Activated B cell treated with CpG ODN at 0.5 μM for 24 hours (primary cell): Measurements from ENCODE around the gene STEAP1B. TPM values are rescaled to one million over a fixed set of nuclear protein-coding genes. Genes with fewer than 3 reads are reported as not detected.

Experiments used
- ATAC-seq: fragments of 200-7000 bp; cut with Tn5 transposase; one replicate; pipeline ENCODE4 v1.10.0; 2021; ENCODE audit warnings: low read depth, mild to moderate bottlenecking, moderate library complexity
- CTCF ChIA-PET: fragments of 350-600 bp; sonication (Branson Sonifier 250); formaldehyde crosslinking; loops from one replicate; lab custom pipeline; 2021; ENCODE audit warnings: antibody characterized with exemption; lab: Charles Lee
- POLR2A ChIA-PET: fragments of 350-600 bp; sonication (Branson Sonifier 250); formaldehyde crosslinking; loops from one replicate; lab custom pipeline; 2021; ENCODE audit warnings: antibody characterized with exemption; lab: Charles Lee
- DNase-seq: peaks from one replicate; pipeline ENCODE4 v3.0.0; 2022
- H3K27ac Mint-ChIP-seq: one replicate; pipeline ENCODE4 v1.8.0; 2020; ENCODE audit warnings: mixed read lengths
- H3K27me3 Mint-ChIP-seq: one replicate; pipeline ENCODE4 v1.8.0; 2021; ENCODE audit warnings: mixed read lengths
- H3K36me3 Mint-ChIP-seq: one replicate; pipeline ENCODE4 v1.8.0; 2021; ENCODE audit warnings: low read depth, mixed read lengths
- H3K4me1 Mint-ChIP-seq: one replicate; pipeline ENCODE4 v1.8.0; 2021; ENCODE audit warnings: mixed read lengths
- H3K4me3 Mint-ChIP-seq: one replicate; pipeline ENCODE4 v1.8.0; 2020; ENCODE audit warnings: mild to moderate bottlenecking, mixed read lengths
- H3K9me3 Mint-ChIP-seq: one replicate; pipeline ENCODE4 v1.8.0; 2020; ENCODE audit warnings: mixed read lengths
- intact Hi-C: fragments of 100-400 bp; cut with micrococcal nuclease; formaldehyde crosslinking; loops from one replicate; pipeline ENCODE4 v1.15.1; 2024
- total RNA-seq: library from RNA; stranded (reverse); gene quantifications from 2 replicates; pipeline ENCODE4 v1.2.3, GENCODE V29; 2022
- TF ChIP-seq, protein P1 (sequence below): fragments of 200-600 bp; IDR thresholded peaks from one replicate; pipeline ENCODE4 v1.8.0; 2022; ENCODE audit warnings: antibody characterized with exemption, mild to moderate bottlenecking

Gene STEAP1B
- total RNA-seq, 1 donor from 2014 or later = 117 TPM

DNA sequence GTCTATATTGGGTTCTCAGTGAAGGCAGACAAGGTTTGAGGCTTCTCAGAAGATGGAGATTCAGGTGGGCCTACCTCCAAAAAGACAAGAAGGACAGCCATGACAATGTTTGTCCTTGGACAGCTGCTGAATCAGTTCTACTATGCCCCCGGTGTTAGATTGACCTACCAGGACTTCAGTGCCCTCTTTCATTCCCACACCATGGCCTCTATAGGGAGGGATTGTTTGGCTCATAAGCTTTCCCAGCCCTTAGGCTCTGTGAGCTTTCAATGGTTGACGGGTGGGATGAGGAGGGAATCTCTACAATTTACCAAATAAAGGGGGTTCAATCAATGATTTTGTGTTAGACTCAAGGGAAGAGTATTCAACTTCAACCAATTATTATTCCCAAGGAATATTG, 119.7 kb downstream of the STEAP1B start:
- Mint-ChIP-seq H3K4me1 (no peaks in the 10 kb centered on the region), H3K27me3 (peaks cover 12% of the 10 kb centered on the region), H3K36me3 (no peaks in the 10 kb centered on the region), H3K27ac (no peak overlapping the region), H3K4me3 (no peak overlapping the region), H3K9me3 (no peaks in the 10 kb centered on the region)
- ChIA-PET CTCF (no interaction called here), POLR2A (no interaction called here)
- intact Hi-C loops = no loop called here
- no peak for DNase-seq
- TF ChIP-seq, protein P1, sequence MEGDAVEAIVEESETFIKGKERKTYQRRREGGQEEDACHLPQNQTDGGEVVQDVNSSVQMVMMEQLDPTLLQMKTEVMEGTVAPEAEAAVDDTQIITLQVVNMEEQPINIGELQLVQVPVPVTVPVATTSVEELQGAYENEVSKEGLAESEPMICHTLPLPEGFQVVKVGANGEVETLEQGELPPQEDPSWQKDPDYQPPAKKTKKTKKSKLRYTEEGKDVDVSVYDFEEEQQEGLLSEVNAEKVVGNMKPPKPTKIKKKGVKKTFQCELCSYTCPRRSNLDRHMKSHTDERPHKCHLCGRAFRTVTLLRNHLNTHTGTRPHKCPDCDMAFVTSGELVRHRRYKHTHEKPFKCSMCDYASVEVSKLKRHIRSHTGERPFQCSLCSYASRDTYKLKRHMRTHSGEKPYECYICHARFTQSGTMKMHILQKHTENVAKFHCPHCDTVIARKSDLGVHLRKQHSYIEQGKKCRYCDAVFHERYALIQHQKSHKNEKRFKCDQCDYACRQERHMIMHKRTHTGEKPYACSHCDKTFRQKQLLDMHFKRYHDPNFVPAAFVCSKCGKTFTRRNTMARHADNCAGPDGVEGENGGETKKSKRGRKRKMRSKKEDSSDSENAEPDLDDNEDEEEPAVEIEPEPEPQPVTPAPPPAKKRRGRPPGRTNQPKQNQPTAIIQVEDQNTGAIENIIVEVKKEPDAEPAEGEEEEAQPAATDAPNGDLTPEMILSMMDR = no peak
- no peak for ATAC-seq

DNA sequence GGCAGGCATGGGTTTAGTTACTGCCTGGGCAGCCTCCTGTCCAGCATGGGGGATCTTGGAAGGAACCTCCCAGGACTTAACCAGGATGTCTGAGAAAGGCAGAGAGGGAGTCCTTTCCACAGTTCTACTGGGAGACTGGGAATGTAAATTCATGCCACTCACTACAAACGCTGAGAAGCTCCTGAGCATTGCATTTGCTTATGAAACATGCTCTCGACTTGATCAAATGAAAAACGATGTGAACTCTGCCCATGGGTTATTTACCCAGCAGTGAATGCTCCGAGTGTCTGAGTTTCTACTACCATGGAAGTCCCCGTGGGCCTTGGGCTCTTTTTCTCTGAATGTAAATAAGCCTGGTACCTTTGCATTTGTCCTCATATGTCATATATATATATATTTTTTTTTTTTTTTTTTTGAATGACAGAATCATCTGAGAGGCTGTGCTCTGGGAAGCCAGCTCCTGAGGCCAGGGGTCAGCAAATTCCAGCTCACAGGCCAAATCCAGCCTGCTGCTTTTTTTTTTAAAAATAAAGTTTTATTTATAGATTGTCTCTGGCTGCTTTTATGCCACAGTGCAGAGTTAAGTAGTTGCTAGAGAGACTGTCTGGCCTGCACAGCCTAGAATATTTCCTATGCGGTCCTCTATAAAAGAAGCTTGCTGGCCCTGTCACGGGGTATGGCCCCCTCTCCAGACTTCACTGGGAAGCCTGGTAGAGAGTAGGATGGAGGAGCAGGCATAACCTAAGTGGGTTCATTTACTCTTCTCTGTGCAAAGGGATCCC, 121.6 kb downstream of the STEAP1B start:
- Mint-ChIP-seq H3K36me3 (no peaks in the 10 kb centered on the region), H3K9me3 (no peaks in the 10 kb centered on the region), H3K27me3 (peaks cover 9% of the 10 kb centered on the region), H3K27ac (no peak overlapping the region), H3K4me1 (no peaks in the 10 kb centered on the region), H3K4me3 (no peak overlapping the region)
- POLR2A ChIA-PET = no interaction called here
- DNase-seq (no peak), ATAC-seq (no peak)
- TF ChIP-seq, protein P1 = no peak
- CTCF ChIA-PET = no interaction called here
- intact Hi-C loops = no loop called here

DNA sequence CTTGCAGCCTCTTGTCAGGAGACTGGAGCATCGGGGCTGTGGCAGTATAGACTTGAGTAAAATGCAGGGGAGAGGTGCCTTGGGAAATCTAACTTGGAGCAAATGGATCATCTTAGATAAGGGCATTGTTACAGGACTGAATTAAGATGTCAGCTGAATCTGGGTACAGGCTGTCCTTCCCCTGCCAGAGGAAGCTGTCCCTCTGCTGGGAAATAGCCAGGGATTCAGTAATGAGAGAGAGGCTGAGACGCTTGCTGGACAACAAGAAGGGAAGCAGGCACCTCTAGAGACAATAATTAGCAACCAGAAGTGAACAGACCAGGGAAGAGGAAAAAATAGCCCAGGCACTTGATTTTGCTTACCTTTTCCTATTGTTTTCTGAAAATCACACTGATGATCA, 122.3 kb downstream of the STEAP1B start:
- intact Hi-C loops = no loop called here
- POLR2A ChIA-PET = no interaction called here
- Mint-ChIP-seq H3K27ac (no peak overlapping the region), H3K4me3 (no peak overlapping the region), H3K4me1 (no peaks in the 10 kb centered on the region), H3K27me3 (peaks cover 9% of the 10 kb centered on the region), H3K36me3 (no peaks in the 10 kb centered on the region), H3K9me3 (no peaks in the 10 kb centered on the region)
- no peak for DNase-seq
- TF ChIP-seq, protein P1 = no peak
- CTCF ChIA-PET = no interaction called here
- no peak for ATAC-seq

DNA sequence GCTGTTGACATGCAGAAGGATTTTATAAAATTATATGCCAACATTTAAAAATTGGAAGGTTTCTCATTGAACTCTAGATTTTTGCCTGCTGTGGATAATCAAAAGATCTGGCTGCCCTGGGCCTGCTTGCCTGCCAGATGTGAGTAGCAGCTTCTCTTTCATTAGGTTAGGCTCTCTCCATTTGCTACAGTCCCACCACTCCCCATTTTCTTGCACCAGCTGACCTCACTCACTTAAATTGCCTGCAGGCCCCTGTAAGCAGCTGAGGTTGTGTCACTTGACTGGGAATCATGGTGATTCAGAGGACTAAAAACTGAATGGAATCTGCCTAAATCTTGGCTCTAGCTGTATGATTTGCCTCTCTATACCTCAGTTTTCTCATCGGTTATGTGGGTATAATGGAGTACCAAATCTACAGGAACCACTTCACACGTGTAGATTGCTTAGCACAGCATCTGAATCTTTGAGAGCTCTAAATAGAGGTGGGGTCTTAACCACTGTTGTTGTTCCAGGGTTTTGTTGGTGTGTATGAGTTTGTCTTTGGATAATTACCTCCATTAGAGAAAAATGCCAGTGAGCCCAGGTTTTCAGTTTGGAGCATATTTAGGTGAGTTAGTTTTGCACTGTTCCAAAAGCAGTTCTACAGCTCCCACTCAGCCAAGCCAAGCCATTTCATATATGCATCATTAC, 124.5 kb downstream of the STEAP1B start:
- no peak for DNase-seq
- no peak for ATAC-seq
- Mint-ChIP-seq H3K27ac (no peak overlapping the region), H3K4me3 (no peak overlapping the region), H3K36me3 (no peaks in the 10 kb centered on the region), H3K27me3 (peaks cover 12% of the 10 kb centered on the region), H3K4me1 (no peaks in the 10 kb centered on the region), H3K9me3 (no peaks in the 10 kb centered on the region)
- intact Hi-C loops = no loop called here
- TF ChIP-seq, protein P1 = no peak
- ChIA-PET POLR2A (interaction anchor here (0.6 kb wide), 1 partner anchor 18 kb away, joined by 3 read pairs; no protein-coding TSS in a partner anchor), CTCF (interaction anchor here (0.8 kb wide), 1 partner anchor 9 kb away, joined by 3 read pairs; no protein-coding TSS in a partner anchor)

DNA sequence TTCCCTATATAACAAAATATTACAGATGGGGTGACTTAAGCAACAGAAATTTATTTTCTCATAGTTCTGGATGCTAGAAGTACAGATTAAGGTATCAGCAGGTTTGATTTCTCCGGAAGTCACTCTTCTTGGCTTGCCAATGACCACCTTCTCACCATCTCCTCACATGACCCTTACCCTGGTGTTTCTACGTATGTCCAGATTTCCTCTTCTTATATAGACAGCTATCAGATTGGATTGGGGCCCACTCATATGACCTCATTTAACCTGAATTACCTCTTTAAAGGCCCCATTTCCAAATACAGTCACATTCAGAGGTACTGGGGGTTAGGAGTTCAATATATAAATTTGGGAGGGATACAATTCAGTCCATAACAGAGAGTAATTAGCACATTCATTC, 126.1 kb downstream of the STEAP1B start:
- ATAC-seq (no peak), DNase-seq (no peak)
- no peaks in the 10 kb centered on the region for H3K9me3 Mint-ChIP-seq
- ChIA-PET CTCF (no interaction called here), POLR2A (no interaction called here)
- H3K27ac Mint-ChIP-seq = no peak overlapping the region
- H3K4me3 Mint-ChIP-seq = no peak overlapping the region
- TF ChIP-seq, protein P1 = no peak
- intact Hi-C loops = no loop called here
- H3K27me3 Mint-ChIP-seq = peaks cover 11% of the 10 kb centered on the region
- H3K36me3 Mint-ChIP-seq = no peaks in the 10 kb centered on the region
- H3K4me1 Mint-ChIP-seq = no peaks in the 10 kb centered on the region
